Activated CD4-positive, alpha-beta T cell treated with anti-CD3 and anti-CD28 coated beads for 36 hours (primary cell): ENCODE results near the gene NEAT1. TPM values are rescaled to one million over a fixed set of nuclear protein-coding genes. Genes with fewer than 3 reads are reported as not detected.

ENCODE experiments used
- ATAC-seq: fragments of 200-7000 bp; cut with Tn5 transposase; one replicate; pipeline ENCODE4 v1.10.0; 2021; ENCODE audit warnings: mild to moderate bottlenecking, moderate library complexity
- CTCF ChIA-PET: fragments of 350-600 bp; sonication (Branson Sonifier 250); formaldehyde crosslinking; loops from one replicate; lab custom pipeline; 2021; ENCODE audit warnings: antibody characterized with exemption; lab: Charles Lee
- POLR2A ChIA-PET: fragments of 350-600 bp; sonication (Branson Sonifier 250); formaldehyde crosslinking; loops from one replicate; lab custom pipeline; 2021; ENCODE audit warnings: antibody characterized with exemption, inconsistent platforms; lab: Charles Lee
- DNase-seq: peaks from one replicate; pipeline ENCODE4 v3.0.0-alpha.2; 2020
- H3K27ac Mint-ChIP-seq: one replicate; pipeline ENCODE4 v1.8.0; 2021; ENCODE audit warnings: mixed read lengths
- H3K27me3 Mint-ChIP-seq: one replicate; pipeline ENCODE4 v1.8.0; 2021; ENCODE audit warnings: mixed read lengths
- H3K36me3 Mint-ChIP-seq: one replicate; pipeline ENCODE4 v1.8.0; 2021; ENCODE audit warnings: low read depth, mixed read lengths
- H3K4me1 Mint-ChIP-seq: one replicate; pipeline ENCODE4 v1.8.0; 2021; ENCODE audit warnings: mixed read lengths
- H3K4me3 Mint-ChIP-seq: one replicate; pipeline ENCODE4 v1.8.0; 2021; ENCODE audit warnings: mild to moderate bottlenecking, moderate library complexity, mixed read lengths
- H3K9me3 Mint-ChIP-seq: one replicate; pipeline ENCODE4 v1.8.0; 2021; ENCODE audit warnings: low read depth, mixed read lengths
- intact Hi-C, 2 experiments: fragments of 100-400 bp; cut with DNase I in 1 of 2; cut with micrococcal nuclease in 1 of 2; formaldehyde crosslinking; loops; one replicate each; pipeline versions ENCODE4 v1.14.2 to v1.15.1; 2022 to 2024; cut with DNase I, micrococcal nuclease
- total RNA-seq, 2 experiments: library from RNA; stranded (reverse); gene quantifications; one replicate each; pipeline ENCODE4 v1.2.3, GENCODE V29; 2021

Gene NEAT1
- total RNA-seq, 2 experiments from 2014 or later, result 435 to 569 TPM

DNA sequence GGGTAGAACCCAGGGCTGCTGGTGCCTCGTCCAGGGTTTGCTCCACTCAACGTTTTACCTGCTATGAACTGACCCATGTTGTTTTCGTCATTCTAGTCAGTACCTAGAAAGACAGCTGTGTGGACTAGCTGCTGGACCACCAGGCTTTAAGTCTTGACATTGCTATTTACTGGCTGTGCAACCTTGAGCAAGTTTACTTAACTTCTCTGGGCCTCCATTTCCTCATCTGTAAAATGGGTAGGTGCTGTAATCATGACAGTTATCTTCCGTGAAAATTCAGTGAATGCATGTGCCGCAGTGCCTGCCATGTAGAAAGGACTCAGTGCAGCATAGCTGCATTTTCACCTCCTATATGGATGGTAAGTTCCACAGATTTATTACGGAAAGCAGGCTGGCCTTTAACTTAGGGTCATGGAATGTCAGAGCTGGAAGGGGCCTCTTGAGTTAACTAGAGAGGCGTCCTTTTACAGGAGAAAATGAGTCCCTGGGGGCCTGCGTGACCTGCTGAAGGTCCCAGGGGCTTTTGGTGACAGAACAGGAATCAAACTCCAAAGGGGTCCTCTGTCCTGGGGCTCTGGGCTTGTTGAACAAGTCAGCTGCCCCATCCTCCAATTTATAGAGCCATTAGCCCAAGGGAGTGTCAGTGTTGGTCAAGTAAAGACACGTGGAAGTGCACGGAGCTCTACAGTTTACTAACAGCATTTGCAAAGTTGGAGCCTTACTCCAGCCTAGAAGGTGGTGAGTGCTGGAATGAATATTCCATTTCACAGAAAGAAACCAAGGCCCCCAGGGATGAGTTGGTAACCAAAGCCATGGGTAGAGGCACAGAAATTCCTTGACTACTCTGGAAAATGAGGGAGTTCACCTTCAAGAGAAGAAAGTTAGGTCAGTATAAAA lies 64.2 kb downstream of the NEAT1 start:
- Mint-ChIP-seq H3K36me3 (no peaks in the 10 kb centered on the region), H3K27me3 (no peaks in the 10 kb centered on the region), H3K4me1 (peaks cover 51% of the 10 kb centered on the region), H3K9me3 (no peaks in the 10 kb centered on the region), H3K4me3 (peak overlapping the region; percentile 42), H3K27ac (peak overlapping the region; percentile 88)
- CTCF ChIA-PET, result interaction anchor here (0.7 to 8.4 kb wide), 7 partner anchors 9 to 67 kb away, joined by 5 to 72 read pairs (median 11); no protein-coding TSS in a partner anchor
- ATAC-seq (no peak), DNase-seq (no peak)
- intact Hi-C loops, result loop anchor here in 1 of 2 experiments (1.0 kb wide), 1 partner anchor 10 kb away; no protein-coding TSS in a partner anchor
- POLR2A ChIA-PET, result interaction anchor here (0.6 to 25.9 kb wide), 12 partner anchors 8 to 712 kb away, joined by 3 to 1637 read pairs (median 8); partner anchors contain the start of genes MALAT1 and NEAT1

- ChIA-PET POLR2A (interaction anchor here (0.6 to 25.9 kb wide), 13 partner anchors 9 to 713 kb away, joined by 3 to 1637 read pairs (median 4); partner anchors contain the start of genes DPF2, MALAT1 and NEAT1), CTCF (interaction anchor here (0.6 to 8.4 kb wide), 12 partner anchors 10 to 171 kb away, joined by 3 to 72 read pairs (median 4); partner anchors contain the start of gene MALAT1)
- Mint-ChIP-seq H3K27ac (peak overlapping the region; percentile 88), H3K9me3 (no peaks in the 10 kb centered on the region), H3K4me3 (peak overlapping the region; percentile 42), H3K4me1 (peaks cover 60% of the 10 kb centered on the region), H3K27me3 (no peaks in the 10 kb centered on the region), H3K36me3 (no peaks in the 10 kb centered on the region)
- peak; percentile 88 for DNase-seq
- peak; percentile 76 for ATAC-seq
- intact Hi-C loops, result loop anchor here in 1 of 2 experiments (1.0 kb wide), 1 partner anchor 10 kb away; no protein-coding TSS in a partner anchor
These were observed 65.1 kb downstream of the NEAT1 start for GRCh38 chr11:65487467-65488272.

- no peaks in the 10 kb centered on the region for H3K9me3 Mint-ChIP-seq
- no peaks in the 10 kb centered on the region for H3K27me3 Mint-ChIP-seq
- ChIA-PET POLR2A (interaction anchor here (1.0 to 25.9 kb wide), 9 partner anchors 9 to 155 kb away, joined by 3 to 1637 read pairs (median 9); partner anchors contain the start of genes DPF2, MALAT1 and NEAT1), CTCF (interaction anchor here (0.6 to 8.4 kb wide), 11 partner anchors 11 to 172 kb away, joined by 3 to 72 read pairs (median 4); partner anchors contain the start of gene MALAT1)
- H3K27ac Mint-ChIP-seq, result peak overlapping the region; percentile 88
- H3K36me3 Mint-ChIP-seq, result no peaks in the 10 kb centered on the region
- intact Hi-C loops, result no loop called here
- DNase-seq (peak; percentile 59), ATAC-seq (no peak)
- H3K4me3 Mint-ChIP-seq, result peak overlapping the region; percentile 18
- peaks cover 67% of the 10 kb centered on the region for H3K4me1 Mint-ChIP-seq
These were observed 65.9 kb downstream of the NEAT1 start for GRCh38 chr11:65488273-65489034.

DNA sequence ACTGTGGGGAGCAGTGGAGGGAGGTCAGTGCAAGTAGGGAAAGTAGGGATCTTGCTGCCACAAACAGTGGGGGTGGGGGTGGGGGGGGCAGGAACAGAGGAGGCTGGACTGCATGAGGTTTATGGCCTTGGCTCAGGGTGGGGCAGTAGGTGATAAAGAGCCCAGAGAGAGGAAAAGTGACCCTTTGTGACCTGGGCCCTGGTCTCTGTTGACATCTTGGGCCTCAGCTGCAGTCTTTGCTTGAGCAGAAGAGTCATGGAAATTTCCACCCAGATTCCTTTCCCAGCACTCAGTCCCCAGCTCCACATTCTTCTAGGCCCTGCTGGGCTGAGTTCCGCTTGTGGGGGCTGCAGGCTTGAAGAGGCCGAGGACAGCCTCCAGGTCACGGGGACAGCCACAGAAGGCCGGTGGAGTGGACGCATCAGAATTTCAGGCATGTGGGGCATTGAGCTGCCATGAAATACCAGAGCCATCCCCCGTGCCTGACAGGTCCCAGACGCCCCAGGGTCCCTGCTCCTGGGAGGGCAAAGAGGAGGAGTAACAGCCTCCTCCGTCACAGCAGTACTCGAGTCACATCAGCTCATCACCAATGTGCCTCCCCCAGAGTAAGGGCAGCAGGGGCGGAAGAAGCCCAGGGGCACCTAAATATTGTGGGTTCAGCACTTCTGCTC lies 66.6 kb downstream of the NEAT1 start:
- POLR2A ChIA-PET, result interaction anchor here (1.0 to 25.9 kb wide), 7 partner anchors 8 to 67 kb away, joined by 3 to 1637 read pairs (median 11); partner anchors contain the start of genes MALAT1 and NEAT1

GRCh38 chr11:65489706-65490320 lies 67.2 kb downstream of the NEAT1 start:
- Mint-ChIP-seq H3K36me3 (peaks cover 2% of the 10 kb centered on the region), H3K27me3 (no peaks in the 10 kb centered on the region), H3K27ac (peak overlapping the region; percentile 13), H3K4me3 (no peak overlapping the region), H3K9me3 (no peaks in the 10 kb centered on the region), H3K4me1 (peaks cover 78% of the 10 kb centered on the region)
- intact Hi-C loops, result no loop called here
- ChIA-PET CTCF (interaction anchor here (0.7 to 8.4 kb wide), 3 partner anchors 12 to 62 kb away, joined by 3 to 72 read pairs (median 3); no protein-coding TSS in a partner anchor), POLR2A (interaction anchor here (5.6 to 25.9 kb wide), 2 partner anchors 10 to 68 kb away, joined by 66 to 1637 read pairs; partner anchors contain the start of genes MALAT1 and NEAT1)
- DNase-seq, result no peak
- ATAC-seq, result no peak

More for the DNA sequence above, 66.6 kb downstream of the NEAT1 start:
- DNase-seq, result no peak
- Mint-ChIP-seq H3K27me3 (no peaks in the 10 kb centered on the region), H3K4me3 (no peak overlapping the region), H3K4me1 (peaks cover 75% of the 10 kb centered on the region), H3K27ac (peak overlapping the region; percentile 19), H3K9me3 (no peaks in the 10 kb centered on the region), H3K36me3 (no peaks in the 10 kb centered on the region)
- CTCF ChIA-PET, result interaction anchor here (0.7 to 8.4 kb wide), 4 partner anchors 12 to 63 kb away, joined by 3 to 72 read pairs (median 7); no protein-coding TSS in a partner anchor
- intact Hi-C loops, result no loop called here
- ATAC-seq, result no peak

DNA sequence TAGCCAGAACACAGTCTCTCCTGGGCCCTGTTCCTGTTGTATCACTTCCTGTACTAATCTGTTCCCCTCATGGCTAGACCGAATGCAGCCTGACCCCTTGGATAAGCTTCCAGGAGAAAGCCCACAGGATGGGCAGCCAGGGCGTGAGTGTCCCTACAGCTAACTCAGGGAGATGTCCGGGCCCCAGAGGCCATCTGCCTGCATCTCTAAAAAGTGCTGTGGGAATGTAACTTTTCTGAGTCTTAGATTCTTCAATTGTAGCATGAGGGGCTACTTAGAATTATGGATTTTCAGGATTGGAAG lies 68.5 kb downstream of the NEAT1 start:
- no peak for DNase-seq
- Mint-ChIP-seq H3K9me3 (no peaks in the 10 kb centered on the region), H3K4me3 (no peak overlapping the region), H3K27me3 (no peaks in the 10 kb centered on the region), H3K36me3 (peaks cover 2% of the 10 kb centered on the region), H3K4me1 (peaks cover 77% of the 10 kb centered on the region), H3K27ac (no peak overlapping the region)
- no peak for ATAC-seq
- ChIA-PET CTCF (interaction anchor here (0.6 to 8.4 kb wide), 4 partner anchors 14 to 75 kb away, joined by 3 to 72 read pairs (median 12); no protein-coding TSS in a partner anchor), POLR2A (interaction anchor here (3.3 to 25.9 kb wide), 4 partner anchors 10 to 69 kb away, joined by 32 to 1637 read pairs (median 44); partner anchors contain the start of gene NEAT1)
- intact Hi-C loops, result no loop called here

- POLR2A ChIA-PET, result interaction anchor here (2.4 to 25.9 kb wide), 5 partner anchors 10 to 70 kb away, joined by 32 to 1637 read pairs (median 55); partner anchors contain the start of gene NEAT1
- DNase-seq, result peak; percentile 50
- Mint-ChIP-seq H3K27me3 (no peaks in the 10 kb centered on the region), H3K4me1 (peaks cover 80% of the 10 kb centered on the region), H3K4me3 (peak overlapping the region; percentile 65), H3K36me3 (peaks cover 2% of the 10 kb centered on the region), H3K27ac (peak overlapping the region; percentile 91), H3K9me3 (no peaks in the 10 kb centered on the region)
- ATAC-seq, result no peak
- intact Hi-C loops, result no loop called here
- CTCF ChIA-PET, result interaction anchor here (0.6 to 8.4 kb wide), 4 partner anchors 14 to 75 kb away, joined by 3 to 72 read pairs (median 12); no protein-coding TSS in a partner anchor
These were observed 69.2 kb downstream of the NEAT1 start for GRCh38 chr11:65491614-65492386.

GRCh38 chr11:65492387-65492636 lies 69.7 kb downstream of the NEAT1 start:
- intact Hi-C loops, result no loop called here
- H3K4me1 Mint-ChIP-seq, result peaks cover 79% of the 10 kb centered on the region

More at GRCh38 chr11:65492387-65492636, 69.7 kb downstream of the NEAT1 start:
- ATAC-seq (no peak), DNase-seq (no peak)
- H3K36me3 Mint-ChIP-seq, result peaks cover 2% of the 10 kb centered on the region
- peak overlapping the region; percentile 65 for H3K4me3 Mint-ChIP-seq
- H3K9me3 Mint-ChIP-seq, result no peaks in the 10 kb centered on the region
- ChIA-PET CTCF (interaction anchor here (1.3 to 8.4 kb wide), 4 partner anchors 15 to 76 kb away, joined by 3 to 72 read pairs (median 12); no protein-coding TSS in a partner anchor), POLR2A (interaction anchor here (1.2 to 25.9 kb wide), 7 partner anchors 9 to 70 kb away, joined by 6 to 1637 read pairs (median 33); partner anchors contain the start of gene NEAT1)
- no peaks in the 10 kb centered on the region for H3K27me3 Mint-ChIP-seq
- peak overlapping the region; percentile 91 for H3K27ac Mint-ChIP-seq
